ENCODE measurements around the gene SEC31B.
A peak's percentile ranks its signal among the peaks of the same experiment; 100 is the strongest.

SEC31B gene

GRCh38 chr10:100489396-100489795, 30.3 kb downstream of the SEC31B start:
- no peak for DNase-seq

GRCh38 chr10:100487529-100487928, 32.1 kb downstream of the SEC31B start:
- DNase-seq: no peak

- DNase-seq: no peak
Observed at GRCh38 chr10:100485801-100486495, 33.7 kb downstream of the SEC31B start.

- DNase-seq: no peak
Observed at GRCh38 chr10:100485366-100485765, 34.3 kb downstream of the SEC31B start.

DNA sequence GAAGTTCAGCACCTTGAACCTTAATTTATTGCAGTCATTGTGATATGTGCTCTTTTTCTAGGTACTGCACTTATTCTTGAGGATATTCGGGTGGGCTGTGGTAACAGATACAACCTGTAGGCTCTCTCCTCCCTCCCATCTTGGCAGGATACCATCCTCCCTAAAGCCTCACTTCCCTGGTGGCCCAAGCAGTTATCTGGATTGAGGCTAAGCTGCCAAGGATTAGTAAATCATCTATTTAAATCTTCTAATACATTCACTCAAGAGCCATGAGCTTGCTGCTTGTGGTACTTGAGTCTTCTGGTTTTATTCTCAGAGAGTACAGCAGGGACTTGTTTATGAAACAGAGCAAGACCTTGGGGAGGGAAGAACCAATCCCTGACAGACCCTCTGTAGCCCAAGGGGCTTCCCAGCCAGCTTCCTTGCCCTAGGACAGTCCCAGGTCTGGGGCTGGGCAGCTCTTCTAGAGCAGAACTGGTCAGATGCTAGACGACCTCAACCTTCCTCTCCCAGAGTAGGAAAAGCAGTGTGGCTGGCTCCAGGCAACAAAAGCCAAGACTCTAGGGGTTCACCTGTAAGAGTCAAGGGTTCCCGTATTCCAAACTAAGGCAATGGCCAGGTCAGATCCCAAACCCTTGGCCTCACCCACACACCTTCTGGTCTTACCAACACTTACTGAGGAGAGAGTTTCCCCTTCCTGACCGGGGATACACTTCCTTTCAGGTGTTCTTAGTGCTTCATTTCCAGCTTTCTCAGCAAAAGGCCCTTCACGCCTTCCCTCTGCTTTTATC, 35.6 kb downstream of the SEC31B start:
- no peak for DNase-seq

- no peak for DNase-seq
Observed at GRCh38 chr10:100482834-100483185, 36.9 kb downstream of the SEC31B start.

- DNase-seq: peak; percentile 79
Observed at GRCh38 chr10:100482181-100482833, 37.4 kb downstream of the SEC31B start.

GRCh38 chr10:100481462-100482081, 38.1 kb downstream of the SEC31B start:
- peak; percentile 88 for DNase-seq

- DNase-seq: no peak
Observed at GRCh38 chr10:100480002-100480401, 39.7 kb downstream of the SEC31B start.

GRCh38 chr10:100479037-100479436, 40.6 kb downstream of the SEC31B start:
- DNase-seq: no peak

DNA sequence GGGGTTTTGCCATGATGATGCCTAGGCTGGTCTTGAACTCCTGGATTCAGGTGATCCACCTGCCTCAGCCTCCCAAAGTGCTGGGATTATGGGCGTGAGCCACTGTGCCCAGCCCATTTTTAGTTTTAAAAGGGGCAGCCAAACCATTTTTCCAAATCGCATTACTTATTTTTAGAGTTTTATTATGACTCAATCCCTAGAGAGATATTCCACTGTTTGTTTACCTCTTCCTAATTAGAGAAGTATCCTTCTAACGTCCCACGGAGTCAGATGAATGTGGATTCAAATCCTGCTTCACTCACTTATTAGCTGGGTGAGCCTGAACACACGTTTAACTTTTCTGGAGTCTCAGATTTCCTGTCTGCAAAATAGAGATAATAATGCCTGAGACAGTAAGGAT, 41.7 kb downstream of the SEC31B start:
- DNase-seq: no peak

- no peak for DNase-seq
Observed at GRCh38 chr10:100470367-100470766, 49.3 kb downstream of the SEC31B start.

DNA sequence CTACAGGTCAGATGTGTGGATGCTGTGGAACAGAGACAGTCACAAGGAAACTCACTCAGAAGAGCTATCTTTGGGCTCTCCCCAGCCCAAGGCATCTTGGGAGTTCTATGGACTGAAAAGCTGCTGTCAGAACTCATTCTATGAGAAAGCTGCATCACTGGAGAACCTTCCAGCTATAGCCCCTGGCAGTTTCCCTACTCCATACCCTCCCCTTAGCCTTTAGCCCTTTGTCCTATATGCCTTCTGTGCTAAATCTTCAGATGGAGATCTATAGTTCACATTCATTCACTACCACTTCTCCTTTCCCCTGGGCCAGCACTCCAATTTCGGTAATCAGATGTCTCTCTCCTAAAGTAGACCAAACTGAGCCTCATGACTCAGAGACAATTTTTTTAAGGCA, 49.9 kb downstream of the SEC31B start:
- no peak for DNase-seq

DNA sequence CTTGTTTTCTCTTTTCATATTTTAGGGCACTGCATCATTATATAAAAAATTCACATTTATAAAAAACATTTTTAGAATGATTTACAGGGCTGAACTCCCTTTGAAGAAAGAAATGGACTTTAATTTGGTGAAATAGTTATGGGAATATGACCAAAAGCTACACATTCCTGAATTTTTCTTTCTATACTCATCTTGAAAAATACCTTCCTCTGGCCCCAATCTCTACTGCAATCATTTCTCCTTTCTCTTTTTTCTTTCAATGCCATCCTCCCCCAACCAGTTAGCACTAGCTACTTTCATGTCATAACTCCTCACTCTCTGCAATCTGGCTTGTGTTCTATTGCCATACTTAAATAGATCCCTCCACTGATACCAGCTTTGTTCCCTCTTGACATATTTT, 50.7 kb downstream of the SEC31B start:
- DNase-seq: no peak

DNA sequence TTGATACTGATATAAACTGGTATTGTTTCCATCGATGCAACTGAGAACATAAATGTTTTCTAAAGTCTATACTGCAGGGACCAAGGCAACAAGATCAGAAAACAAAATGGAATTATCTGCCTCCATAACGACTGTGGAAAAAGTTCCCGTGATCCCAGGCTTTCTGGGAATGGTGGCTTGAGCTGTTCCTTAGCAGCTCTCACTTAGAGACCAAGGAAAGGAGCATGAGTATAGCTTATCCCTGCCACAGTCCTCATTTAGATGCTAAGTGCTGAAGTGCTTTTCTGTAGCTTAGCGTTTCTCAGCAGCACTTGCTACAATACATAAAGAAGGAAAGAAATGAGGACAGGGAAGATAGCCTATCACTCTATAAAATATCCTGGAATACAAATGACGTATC, 51.3 kb downstream of the SEC31B start:
- DNase-seq: no peak

- no peak for DNase-seq
Observed at GRCh38 chr10:100462709-100463108, 57.0 kb downstream of the SEC31B start, which contains the start of gene WNT8B. Gene WNT8B (plus strand): TSS chr10:100463009. CDS start chr10:100463169, 160 bp downstream.

DNA sequence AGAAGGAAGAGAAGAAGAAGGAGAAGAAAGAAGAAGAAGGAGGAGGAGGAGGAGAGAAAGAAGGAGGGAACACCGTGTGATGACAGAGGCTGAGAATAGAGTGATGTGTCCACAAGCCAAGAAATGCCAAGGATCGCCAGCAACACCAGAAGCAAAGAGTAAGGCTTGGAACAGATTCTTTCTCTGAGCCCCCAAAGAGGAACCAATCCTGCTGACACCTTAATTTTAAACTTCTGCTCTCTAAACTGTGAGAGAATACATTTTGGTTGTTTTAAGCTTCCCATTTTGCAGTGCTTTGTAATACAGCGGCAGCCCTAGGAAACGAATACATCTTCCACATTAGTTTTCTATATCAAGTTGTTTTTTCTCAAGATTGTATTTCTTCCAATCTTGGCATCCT, 70.7 kb downstream of the SEC31B start:
- DNase-seq: no peak

GRCh38 chr10:100447663-100448062, 72.0 kb downstream of the SEC31B start:
- no peak for DNase-seq

GRCh38 chr10:100446130-100446761, 73.4 kb downstream of the SEC31B start:
- DNase-seq: no peak

- DNase-seq: no peak
Observed at GRCh38 chr10:100442548-100442947, 77.1 kb downstream of the SEC31B start.

DNA sequence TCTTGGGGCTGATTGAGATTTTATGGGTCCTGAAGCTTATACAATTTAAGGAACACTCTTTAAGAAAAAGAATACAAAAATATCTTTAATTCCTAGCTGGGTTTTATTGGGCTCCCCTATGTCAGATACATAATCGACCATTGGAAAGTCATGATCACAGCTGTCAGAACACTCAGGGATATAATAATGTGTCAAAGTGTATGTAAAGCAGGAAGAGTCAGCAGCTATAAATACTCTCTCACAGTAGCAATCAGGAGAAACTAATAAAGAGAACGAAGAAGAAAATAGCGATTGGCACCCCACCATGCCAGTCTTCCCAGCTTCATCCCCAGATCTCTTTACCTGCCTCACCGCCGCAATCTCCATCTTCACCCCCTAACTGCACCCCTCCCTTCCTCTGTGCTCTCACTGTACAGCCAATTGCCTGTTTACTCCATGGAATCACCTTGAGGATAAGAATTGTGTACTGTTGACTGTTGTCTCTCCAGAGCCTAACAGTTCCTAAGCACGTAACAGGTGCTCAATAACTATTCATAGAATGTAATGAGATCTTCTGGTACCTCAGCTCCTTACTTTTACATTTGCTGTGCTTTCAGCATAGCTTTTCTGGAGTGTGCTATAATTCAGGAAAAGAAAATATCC, 80.9 kb downstream of the SEC31B start:
- no peak for DNase-seq
